ENCODE measurements around the gene PYY.
A peak's percentile ranks its signal among the peaks of the same experiment; 100 is the strongest.

The PYY gene

GRCh38 chr17:43983196-43983514, 29.4 kb upstream of the PYY start:
- Histone ChIP-seq H3K9me3 (ENCODE audit: severe bottlenecking) (no peaks in the 10 kb centered on the region), H3K27ac (no peak overlapping the region), H3K36me3 (no peaks in the 10 kb centered on the region), H3K27me3 (ENCODE audit: insufficient read depth, low read depth, severe bottlenecking) (no peaks in the 10 kb centered on the region), H3K4me3 (ENCODE audit: low read depth, low read length) (peak overlapping the region; percentile 43; the same call in 1 of the 2 replicates)
- DNase-seq: no peak
- TF ChIP-seq CTCF (IDR thresholded peaks at IDR 0.05; ENCODE audit: low read depth, low read length): no peak

- no peaks in the 10 kb centered on the region for H3K27me3 ChIP-seq (ENCODE audit: insufficient read depth, low read depth, severe bottlenecking)
- H3K9me3 ChIP-seq (ENCODE audit: severe bottlenecking): no peaks in the 10 kb centered on the region
- no peak overlapping the region for H3K4me3 ChIP-seq (ENCODE audit: low read depth, low read length)
- no peak for DNase-seq
- H3K27ac ChIP-seq: no peak overlapping the region
- H3K36me3 ChIP-seq: no peaks in the 10 kb centered on the region
- TF ChIP-seq CTCF (IDR thresholded peaks at IDR 0.05; ENCODE audit: low read depth, low read length): no peak
Observed at GRCh38 chr17:43982171-43982570, 28.4 kb upstream of the PYY start.

- H3K27me3 ChIP-seq (ENCODE audit: insufficient read depth, low read depth, severe bottlenecking): no peaks in the 10 kb centered on the region
- H3K36me3 ChIP-seq: no peaks in the 10 kb centered on the region
- no peak overlapping the region for H3K27ac ChIP-seq
- no peaks in the 10 kb centered on the region for H3K9me3 ChIP-seq (ENCODE audit: severe bottlenecking)
- TF ChIP-seq CTCF (IDR thresholded peaks at IDR 0.05; ENCODE audit: low read depth, low read length): no peak
- DNase-seq: no peak
- H3K4me3 ChIP-seq (ENCODE audit: low read depth, low read length): no peak overlapping the region
Observed at GRCh38 chr17:43979671-43980070, 25.9 kb upstream of the PYY start.

- no peak for DNase-seq
- TF ChIP-seq CTCF (IDR thresholded peaks at IDR 0.05; ENCODE audit: low read depth, low read length): no peak
- H3K9me3 ChIP-seq (ENCODE audit: severe bottlenecking): no peaks in the 10 kb centered on the region
- H3K27me3 ChIP-seq (ENCODE audit: insufficient read depth, low read depth, severe bottlenecking): no peaks in the 10 kb centered on the region
- H3K27ac ChIP-seq: no peak overlapping the region
- no peaks in the 10 kb centered on the region for H3K36me3 ChIP-seq
- H3K4me3 ChIP-seq (ENCODE audit: low read depth, low read length): no peak overlapping the region
Observed at GRCh38 chr17:43979011-43979410, 25.3 kb upstream of the PYY start.

- Histone ChIP-seq H3K27me3 (ENCODE audit: insufficient read depth, low read depth, severe bottlenecking) (no peaks in the 10 kb centered on the region), H3K9me3 (ENCODE audit: severe bottlenecking) (no peaks in the 10 kb centered on the region), H3K36me3 (no peaks in the 10 kb centered on the region), H3K4me3 (ENCODE audit: low read depth, low read length) (no peak overlapping the region), H3K27ac (no peak overlapping the region)
- no peak for TF ChIP-seq CTCF (IDR thresholded peaks at IDR 0.05; ENCODE audit: low read depth, low read length)
- DNase-seq: no peak
Observed at GRCh38 chr17:43978078-43978477, 24.3 kb upstream of the PYY start.

- Histone ChIP-seq H3K27ac (no peak overlapping the region), H3K27me3 (ENCODE audit: insufficient read depth, low read depth, severe bottlenecking) (no peaks in the 10 kb centered on the region), H3K9me3 (ENCODE audit: severe bottlenecking) (no peaks in the 10 kb centered on the region), H3K36me3 (no peaks in the 10 kb centered on the region), H3K4me3 (ENCODE audit: low read depth, low read length) (no peak overlapping the region)
- DNase-seq: no peak
- no peak for TF ChIP-seq CTCF (IDR thresholded peaks at IDR 0.05; ENCODE audit: low read depth, low read length)
Observed at GRCh38 chr17:43976963-43977837, 23.5 kb upstream of the PYY start.
